AG04449 (cell line): ENCODE results near the gene NTF4.

Source experiments
- CTCF ChIA-PET: fragments of 350-600 bp; formaldehyde crosslinking; extraction: SDS; loops from one replicate; lab custom pipeline; 2021; ENCODE audit warnings: antibody characterized with exemption; lab: Yijun Ruan, JAX
- POLR2A ChIA-PET: fragments of 400-600, 350-600 bp; formaldehyde crosslinking; extraction: SDS; loops from one replicate; lab custom pipeline; 2020; ENCODE audit warnings: antibody characterized with exemption, inconsistent platforms; lab: Yijun Ruan, JAX
- DNase-seq: peaks from one replicate; pipeline ENCODE4 v3.0.0-alpha.2; 2010; ENCODE audit warnings: low read depth, low spot score
- H3K4me3 ChIP-seq: 2 replicates; pipeline ENCODE4 v1.5.1; 2011; ENCODE audit warnings: low read depth, mild to moderate bottlenecking, control low read depth, low read length
- TF ChIP-seq, protein P1 (sequence below): IDR thresholded peaks from one replicate; pipeline ENCODE4 v1.5.1; 2011; ENCODE audit warnings: mild to moderate bottlenecking, moderate library complexity, low read length, control low read depth, inconsistent platforms; ENCODE audit not compliant: insufficient read depth; ENCODE audit errors: missing control alignments

Gene NTF4

GRCh38 chr19:49109051-49109450, 44.4 kb upstream of the NTF4 start:
- no peak for DNase-seq
- ChIA-PET POLR2A (no interaction called here), CTCF (interaction anchor here (0.6 to 4.6 kb wide), 5 partner anchors 9 to 90 kb away, joined by 3 to 62 read pairs (median 3); no protein-coding TSS in a partner anchor)
- no peak overlapping the region for H3K4me3 ChIP-seq
- TF ChIP-seq, protein P1, sequence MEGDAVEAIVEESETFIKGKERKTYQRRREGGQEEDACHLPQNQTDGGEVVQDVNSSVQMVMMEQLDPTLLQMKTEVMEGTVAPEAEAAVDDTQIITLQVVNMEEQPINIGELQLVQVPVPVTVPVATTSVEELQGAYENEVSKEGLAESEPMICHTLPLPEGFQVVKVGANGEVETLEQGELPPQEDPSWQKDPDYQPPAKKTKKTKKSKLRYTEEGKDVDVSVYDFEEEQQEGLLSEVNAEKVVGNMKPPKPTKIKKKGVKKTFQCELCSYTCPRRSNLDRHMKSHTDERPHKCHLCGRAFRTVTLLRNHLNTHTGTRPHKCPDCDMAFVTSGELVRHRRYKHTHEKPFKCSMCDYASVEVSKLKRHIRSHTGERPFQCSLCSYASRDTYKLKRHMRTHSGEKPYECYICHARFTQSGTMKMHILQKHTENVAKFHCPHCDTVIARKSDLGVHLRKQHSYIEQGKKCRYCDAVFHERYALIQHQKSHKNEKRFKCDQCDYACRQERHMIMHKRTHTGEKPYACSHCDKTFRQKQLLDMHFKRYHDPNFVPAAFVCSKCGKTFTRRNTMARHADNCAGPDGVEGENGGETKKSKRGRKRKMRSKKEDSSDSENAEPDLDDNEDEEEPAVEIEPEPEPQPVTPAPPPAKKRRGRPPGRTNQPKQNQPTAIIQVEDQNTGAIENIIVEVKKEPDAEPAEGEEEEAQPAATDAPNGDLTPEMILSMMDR: no peak

DNA sequence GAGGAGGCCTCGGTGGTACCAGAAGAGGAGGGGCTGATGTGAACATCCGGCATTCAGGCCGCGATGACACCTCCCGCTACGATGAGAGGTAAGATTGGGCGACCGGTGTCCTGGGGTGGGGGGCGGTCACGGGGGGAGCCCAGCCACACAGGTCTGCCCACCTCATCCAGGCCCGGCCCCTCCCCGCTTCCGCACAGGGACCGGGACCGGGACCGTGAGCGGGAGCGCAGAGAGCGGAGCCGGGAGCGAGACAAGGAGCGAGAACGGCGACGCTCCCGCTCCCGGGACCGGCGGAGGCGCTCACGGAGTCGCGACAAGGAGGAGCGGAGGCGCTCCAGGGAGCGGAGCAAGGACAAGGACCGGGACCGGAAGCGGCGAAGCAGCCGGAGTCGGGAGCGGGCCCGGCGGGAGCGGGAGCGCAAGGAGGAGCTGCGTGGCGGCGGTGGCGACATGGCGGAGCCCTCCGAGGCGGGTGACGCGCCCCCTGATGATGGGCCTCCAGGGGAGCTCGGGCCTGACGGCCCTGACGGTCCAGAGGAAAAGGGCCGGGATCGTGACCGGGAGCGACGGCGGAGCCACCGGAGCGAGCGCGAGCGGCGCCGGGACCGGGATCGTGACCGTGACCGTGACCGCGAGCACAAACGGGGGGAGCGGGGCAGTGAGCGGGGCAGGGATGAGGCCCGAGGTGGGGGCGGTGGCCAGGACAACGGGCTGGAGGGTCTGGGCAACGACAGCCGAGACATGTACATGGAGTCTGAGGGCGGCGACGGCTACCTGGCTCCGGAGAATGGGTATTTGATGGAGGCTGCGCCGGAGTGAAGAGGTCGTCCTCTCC, 43.2 kb upstream of the NTF4 start:
- POLR2A ChIA-PET: no interaction called here
- DNase-seq: no peak
- TF ChIP-seq, protein P1: no peak
- no peak overlapping the region for H3K4me3 ChIP-seq
- CTCF ChIA-PET: interaction anchor here (1.5 to 4.6 kb wide), 2 partner anchors 9 to 38 kb away, joined by 6 to 62 read pairs; no protein-coding TSS in a partner anchor

- ChIA-PET POLR2A (no interaction called here), CTCF (interaction anchor here (0.8 to 5.1 kb wide), 17 partner anchors 7 to 119 kb away, joined by 3 to 66 read pairs (median 4); partner anchors contain the start of genes LIN7B and PPFIA3)
- DNase-seq: no peak
These were observed 42.1 kb upstream of the NTF4 start for GRCh38 chr19:49106648-49107135.

DNA sequence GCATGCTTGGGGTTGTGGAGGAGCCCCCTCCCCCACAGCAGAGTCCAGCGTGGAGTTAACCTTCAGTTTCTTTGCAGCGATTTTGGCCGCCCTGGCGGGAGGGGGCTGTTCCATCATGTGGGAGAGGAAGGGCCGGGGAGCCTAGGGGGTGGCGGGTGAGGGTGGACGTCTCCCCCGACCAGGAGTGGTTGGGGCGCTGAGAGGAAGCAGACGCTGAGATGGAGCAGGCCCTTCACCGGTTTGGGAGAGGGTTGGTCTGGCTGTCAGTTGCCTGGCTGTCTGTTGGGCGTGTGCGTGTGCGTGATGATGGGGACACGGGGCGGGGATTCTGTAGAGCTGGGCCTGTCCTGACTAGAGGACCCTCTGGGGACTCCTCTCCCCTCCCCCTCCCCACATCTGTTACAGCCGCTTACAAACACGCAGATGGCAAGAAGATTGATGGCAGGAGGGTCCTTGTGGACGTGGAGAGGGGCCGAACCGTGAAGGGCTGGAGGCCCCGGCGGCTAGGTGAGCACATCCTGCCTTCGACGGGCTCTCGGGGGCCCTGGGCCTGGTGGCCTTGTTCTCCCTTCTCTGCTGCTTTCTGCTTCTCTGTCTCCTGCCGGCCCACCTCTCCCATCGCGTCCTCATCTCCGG, 39.7 kb upstream of the NTF4 start:
- CTCF ChIA-PET: interaction anchor here (1.1 to 5.1 kb wide), 7 partner anchors 9 to 104 kb away, joined by 3 to 66 read pairs (median 12); partner anchors contain the start of genes LIN7B and PPFIA3
- POLR2A ChIA-PET: interaction anchor here (0.6 kb wide), 1 partner anchor 32 kb away, joined by 3 read pairs; no protein-coding TSS in a partner anchor
- TF ChIP-seq, protein P1: no peak
- no peak overlapping the region for H3K4me3 ChIP-seq
- no peak for DNase-seq

More at GRCh38 chr19:49106648-49107135, 42.1 kb upstream of the NTF4 start:
- TF ChIP-seq, protein P1: peak; percentile 84
- H3K4me3 ChIP-seq: no peak overlapping the region

DNA sequence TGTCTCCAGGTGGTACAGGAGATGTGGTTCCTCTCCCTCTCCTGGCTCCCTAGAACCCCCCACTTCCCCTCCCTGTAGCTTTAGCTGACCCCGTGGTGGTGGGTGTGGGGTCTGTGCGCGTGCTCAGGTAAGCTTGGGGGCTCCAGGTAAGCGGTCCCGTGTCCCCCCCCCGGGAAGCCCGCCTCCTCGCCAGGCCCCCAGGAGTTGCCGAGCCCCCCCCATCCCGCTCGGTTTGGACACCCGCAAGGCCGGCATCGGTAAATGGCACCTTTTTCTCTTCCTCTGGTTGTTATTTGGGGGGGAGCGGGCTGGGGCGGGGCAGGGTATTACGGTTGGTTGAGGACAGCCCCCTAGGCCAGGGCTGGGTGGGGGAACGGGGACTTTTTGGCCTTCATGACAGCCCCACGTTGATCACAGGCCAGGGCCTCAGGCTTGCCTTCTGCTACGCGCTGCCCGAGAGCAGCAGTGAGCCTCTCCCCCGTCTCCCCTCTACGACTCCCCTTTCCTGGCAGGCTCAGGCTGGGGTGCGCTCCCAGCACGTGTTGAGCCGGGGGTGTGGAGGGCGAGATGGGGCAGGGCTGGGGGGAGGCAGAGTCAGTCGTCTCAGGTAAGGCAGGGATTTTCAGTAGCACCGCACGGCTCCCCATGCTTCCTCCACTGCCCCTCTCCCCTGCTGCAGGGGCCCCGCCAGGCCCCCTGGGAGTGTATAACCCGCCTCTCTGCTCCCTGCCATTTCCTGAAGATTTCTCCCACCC, 38.9 kb upstream of the NTF4 start:
- ChIA-PET CTCF (interaction anchor here (0.6 to 5.1 kb wide), 6 partner anchors 8 to 119 kb away, joined by 3 to 66 read pairs (median 4); no protein-coding TSS in a partner anchor), POLR2A (no interaction called here)
- no peak overlapping the region for H3K4me3 ChIP-seq
- DNase-seq: no peak
- TF ChIP-seq, protein P1: no peak
